HG02840 (cell line): ENCODE data around the gene EMILIN2.
A peak's percentile ranks its signal among the peaks of the same experiment; 100 is the strongest.

ENCODE experiments used
- ATAC-seq: cut with Tn5 transposase; IDR thresholded peaks from one replicate; pipeline ENCODE4 v1.9.1; 2021; ENCODE audit warnings: mild to moderate bottlenecking, moderate library complexity, moderate number of reproducible peaks; ENCODE audit not compliant: unreplicated experiment, low FRiP score

Gene EMILIN2

DNA sequence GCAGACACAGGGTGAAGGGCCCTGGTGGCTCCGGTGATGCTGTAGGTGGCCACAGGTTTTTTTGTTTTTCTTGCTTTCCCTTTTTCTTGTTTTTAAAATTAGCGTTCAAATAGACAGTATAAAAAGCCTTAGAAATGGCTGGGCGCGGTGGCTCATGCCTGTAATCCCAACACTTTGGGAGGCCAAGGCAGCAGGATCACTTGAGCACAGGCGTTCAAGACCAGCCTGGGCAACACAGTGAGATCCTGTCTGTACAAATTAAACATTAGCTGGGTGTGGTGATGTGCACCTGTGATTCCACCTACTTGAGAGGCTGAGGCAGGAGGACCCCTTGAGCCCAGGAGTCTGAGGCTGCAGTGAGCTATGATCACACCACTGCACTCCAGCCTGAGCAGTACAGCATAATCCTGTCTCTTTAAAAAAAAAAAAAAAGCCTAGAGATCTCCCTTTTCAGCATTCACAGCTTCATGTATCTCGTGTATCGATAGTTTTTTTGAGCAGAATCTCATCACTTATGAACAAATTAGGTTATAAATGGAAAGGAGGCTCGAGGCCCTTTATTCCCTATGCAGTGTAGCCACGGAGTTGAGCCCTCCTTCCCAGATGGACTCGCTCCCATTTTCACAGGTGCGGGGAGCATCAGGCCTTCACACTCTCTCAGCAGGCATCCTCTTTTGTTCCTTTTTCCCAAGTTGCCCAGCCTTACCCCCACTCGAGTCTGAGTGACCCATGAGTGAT is 50.8 kb downstream of the EMILIN2 start:
- ATAC-seq = no peak

- ATAC-seq = no peak
These were observed 51.4 kb downstream of the EMILIN2 start for GRCh38 chr18:2898186-2898640.

DNA sequence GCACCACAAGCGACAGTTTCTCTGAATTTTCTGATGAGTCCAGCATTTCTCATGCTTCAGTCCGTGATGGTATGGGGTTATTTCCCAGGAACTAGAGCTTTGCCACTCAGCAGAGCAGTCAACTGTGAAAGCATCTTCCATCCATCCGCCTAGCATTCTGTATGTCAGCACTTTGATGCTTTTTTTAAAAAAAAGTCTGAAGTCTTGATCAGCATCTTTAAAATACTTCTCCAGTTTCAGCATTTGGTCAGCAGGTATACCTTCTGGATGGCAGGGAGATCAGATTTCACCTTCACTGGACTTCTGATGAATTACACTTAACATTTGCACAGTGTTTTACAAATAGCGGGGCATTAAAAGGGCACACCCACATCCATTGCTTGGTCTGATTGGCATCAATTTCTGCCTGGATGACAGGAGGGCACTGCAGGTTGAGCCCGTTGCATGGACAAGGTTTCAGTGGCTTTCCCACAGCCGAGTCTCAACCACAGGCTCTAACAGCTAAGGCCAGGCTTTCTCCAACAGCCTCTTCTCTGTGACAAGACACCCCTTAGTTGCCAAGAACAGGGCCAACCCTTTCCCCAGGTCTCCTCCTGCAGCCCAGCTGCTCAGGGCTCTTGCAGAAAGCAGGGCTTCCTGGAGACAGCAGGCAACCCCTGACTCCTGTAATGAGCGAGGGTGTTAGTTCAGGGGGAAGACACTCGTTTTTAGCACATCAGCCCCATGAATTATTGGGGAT is 54.0 kb downstream of the EMILIN2 start:
- no peak for ATAC-seq

DNA sequence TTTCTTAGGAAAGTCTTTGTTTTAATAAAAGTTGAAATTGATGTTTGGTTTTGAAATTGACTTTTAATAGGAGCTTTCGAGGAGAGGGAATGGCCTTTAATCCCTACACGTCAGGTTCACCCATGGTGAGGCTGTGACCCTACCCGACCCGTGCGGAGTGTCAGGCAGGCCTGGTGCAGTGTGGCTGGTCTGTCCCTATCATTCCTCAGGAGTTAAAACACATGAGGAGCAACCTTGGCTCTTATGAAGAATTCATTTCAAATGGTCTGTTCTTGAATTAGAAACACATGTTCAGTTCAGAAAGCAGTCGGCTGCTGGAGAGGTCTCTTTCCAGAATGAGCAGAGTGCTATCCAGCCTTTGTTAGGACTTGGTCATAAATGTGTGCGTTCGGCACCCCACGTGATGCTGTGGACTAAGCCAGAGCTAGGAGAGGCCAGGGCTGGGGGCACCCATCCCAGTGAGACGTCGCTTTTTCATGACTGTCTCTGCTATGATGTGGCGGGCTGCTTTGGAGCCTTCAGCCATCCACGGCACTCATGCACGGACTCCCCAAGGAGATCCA is 54.7 kb downstream of the EMILIN2 start:
- ATAC-seq = no peak

DNA sequence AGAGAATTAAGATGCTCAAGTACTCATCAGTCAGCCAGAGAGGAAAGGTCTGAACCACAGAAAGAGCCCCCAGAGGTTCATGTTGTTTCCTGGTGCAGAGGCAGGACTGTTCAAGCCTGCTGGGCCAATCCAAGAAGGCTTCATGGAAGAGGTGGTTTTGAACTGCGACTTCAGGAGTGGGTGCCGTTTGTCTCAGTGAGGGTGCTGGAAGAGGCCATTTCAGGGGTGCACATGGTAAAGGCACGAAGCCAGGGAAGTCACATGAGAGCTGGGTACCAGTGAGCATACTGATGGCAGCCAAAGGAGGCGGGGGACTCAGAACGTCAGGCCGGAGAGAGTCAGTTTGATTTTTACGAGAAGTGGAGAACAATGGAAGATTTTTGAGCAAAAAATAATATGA is 55.5 kb downstream of the EMILIN2 start:
- no peak for ATAC-seq

GRCh38 chr18:2903006-2903405 is 56.2 kb downstream of the EMILIN2 start:
- ATAC-seq = no peak

DNA sequence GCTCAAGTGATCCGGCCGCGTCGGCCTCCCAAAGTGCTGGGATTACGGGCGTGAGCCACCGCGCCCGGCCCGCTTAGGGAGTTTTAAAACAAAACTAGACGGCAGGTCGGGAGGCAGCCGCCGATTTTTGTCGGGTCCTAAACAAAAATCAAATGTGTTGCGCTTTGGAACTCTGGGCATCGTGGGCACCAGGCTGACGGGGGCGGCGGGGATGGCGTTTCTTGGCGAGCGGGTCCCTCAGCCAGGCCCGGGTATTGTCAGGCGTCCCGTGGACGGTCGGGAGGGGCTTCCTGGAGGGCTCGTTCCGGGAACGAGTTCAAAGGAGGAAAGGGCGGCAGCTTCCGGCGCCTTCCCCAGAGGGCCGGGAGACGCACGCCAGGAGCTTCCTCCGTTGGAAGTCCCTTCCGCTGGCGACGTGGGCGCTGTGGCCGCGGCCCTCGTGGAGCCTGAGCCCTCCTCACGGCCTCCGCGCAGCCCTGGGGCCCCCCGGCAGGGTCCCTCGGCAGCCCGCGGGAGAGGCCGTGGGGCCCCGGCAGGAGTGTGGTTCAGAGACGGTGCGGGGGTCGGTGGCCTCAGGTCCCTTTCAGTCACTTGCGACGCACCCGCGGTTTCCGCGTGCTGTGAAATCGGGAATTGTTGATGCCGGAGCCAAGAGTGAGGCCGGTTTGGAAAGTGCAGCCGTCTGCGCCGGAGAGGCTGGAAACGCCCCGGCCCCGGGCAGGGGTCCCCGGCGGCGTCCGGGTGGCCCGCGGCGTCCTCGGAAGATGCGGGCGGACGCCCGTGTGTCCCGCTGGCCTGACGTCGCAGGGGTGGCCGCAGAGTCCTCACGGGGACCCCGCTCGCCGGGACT is 59.3 kb downstream of the EMILIN2 start:
- ATAC-seq = peak; percentile 32

GRCh38 chr18:2906704-2907549 is 60.1 kb downstream of the EMILIN2 start:
- peak; percentile 44 for ATAC-seq

- ATAC-seq = no peak
These were observed 60.8 kb downstream of the EMILIN2 start for GRCh38 chr18:2907550-2908135.

DNA sequence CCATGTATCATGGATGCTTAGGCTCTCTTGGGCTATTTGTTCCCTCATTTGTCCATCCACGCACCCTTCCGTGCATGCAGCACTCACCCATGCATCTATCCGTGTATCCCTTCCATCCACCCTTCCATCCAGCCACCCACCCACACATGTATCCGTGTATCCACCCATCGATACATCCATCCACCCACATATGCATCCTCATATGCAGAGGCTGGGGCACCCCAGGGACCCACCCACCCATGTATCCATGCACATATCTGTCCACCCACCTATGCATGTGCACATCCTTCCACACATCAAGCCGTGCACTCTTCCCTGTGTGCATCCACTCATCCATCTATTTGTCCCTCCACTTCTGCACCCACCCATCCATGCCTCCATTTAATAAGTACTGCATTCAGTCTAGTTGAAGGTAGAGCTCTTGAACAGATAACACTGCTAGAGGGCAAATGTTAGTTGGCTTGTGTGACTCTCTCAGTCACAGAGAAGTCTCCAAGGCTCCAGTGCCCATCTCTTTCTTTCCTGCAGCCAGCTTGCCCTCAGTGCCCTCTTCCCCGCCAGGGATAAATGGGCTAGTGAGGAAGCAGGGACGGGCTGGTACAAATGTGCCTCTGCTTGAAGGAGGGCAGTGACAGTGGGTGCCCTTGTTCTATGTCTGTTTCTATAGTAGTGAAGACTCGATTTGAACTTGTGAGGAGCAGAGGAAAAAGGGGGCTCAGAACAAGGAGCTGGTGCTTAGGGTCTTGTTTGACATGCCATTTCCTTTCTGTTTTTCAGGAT is 61.5 kb downstream of the EMILIN2 start:
- ATAC-seq = no peak

DNA sequence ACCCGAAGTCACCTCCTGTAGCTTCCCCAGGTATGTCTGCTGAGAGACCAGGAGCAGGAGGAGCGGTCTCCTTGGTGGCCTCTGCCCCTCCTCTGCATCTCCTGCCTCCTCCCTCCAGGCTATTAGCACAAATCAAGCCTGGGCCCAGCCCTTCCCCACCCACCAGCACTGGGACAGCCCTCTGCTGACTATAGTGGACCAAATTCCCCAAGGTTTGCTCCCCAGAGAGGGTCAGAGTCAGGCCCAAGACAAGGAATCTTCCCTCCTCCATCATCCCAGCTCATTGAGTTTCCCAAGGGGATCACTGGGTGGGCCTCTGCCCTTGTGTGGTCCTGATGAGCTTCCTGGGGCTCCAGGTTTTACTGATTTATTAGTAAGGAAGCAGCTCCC is 62.1 kb downstream of the EMILIN2 start:
- ATAC-seq = no peak

DNA sequence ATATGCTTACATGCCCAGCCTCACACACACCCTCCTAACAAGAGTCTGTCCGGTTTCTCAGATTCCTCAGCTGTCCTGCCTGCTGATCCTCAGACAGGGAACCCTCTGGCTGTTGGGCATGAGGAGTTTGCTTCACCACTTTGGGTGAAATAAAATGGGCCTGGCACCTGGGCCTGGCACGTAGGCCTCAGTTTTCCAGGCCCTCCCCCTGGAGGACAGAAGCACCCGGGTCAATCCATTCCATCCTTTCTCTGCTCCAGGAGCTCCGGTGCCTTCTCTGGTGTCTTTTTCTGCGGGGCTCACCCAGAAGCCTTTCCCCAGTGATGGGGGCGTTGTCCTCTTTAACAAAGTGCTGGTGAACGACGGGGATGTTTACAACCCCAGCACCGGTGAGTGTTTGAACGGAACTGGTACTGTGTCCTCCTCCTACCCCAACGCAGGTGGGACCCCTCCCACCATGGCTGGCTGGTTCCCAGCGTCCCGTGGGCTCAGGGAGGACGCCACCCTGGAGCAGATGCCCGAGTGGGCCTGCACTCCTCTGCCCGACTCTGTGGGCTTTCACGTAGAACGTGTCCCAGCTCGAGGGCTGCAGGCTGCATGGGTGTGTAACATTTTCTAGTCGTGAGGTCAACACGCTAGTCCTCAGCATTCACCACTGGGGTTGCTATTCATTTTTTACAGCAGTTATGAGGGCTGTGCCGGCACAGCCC is 62.8 kb downstream of the EMILIN2 start:
- ATAC-seq = no peak

DNA sequence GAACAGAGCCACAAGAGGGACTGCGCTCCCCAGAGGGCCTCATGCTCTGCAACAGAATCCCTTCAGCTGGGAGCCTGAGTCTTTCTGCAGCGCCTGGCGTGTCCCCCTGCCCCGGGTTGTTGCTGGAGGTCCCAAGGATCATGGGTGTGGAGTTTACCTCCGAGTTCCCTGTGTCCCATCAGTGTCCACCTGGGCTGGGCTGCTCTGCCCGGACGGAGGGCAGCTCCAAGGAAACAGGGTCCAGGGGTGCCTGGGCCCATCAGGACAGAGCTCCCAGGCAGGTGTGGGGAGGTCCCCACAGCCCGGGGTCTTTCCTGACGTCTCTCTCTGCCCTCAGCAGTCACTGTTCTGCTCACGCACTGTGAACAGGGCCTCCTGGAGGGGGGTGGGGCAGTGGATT is 63.5 kb downstream of the EMILIN2 start:
- no peak for ATAC-seq

- ATAC-seq = no peak
These were observed 64.1 kb downstream of the EMILIN2 start for GRCh38 chr18:2910751-2911425.

DNA sequence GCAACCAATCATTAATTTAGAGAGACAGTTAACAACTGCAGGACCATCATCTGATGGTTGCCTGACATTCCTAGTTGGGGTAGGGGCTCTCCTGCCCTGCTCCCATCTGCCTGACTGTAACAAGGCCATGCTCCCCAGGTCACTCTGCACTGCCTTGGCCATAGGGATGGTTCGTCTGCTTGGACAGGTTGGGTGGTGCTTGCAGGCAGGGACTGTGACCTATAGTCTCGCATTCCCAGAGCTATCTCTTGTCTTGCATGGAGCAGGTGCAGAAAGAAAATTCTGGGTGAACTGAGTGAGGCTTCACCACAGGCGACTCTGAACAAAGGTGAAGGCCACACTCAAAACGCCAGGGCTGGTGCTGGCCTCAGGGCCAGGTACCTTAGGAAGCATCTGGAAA is 64.7 kb downstream of the EMILIN2 start:
- no peak for ATAC-seq

DNA sequence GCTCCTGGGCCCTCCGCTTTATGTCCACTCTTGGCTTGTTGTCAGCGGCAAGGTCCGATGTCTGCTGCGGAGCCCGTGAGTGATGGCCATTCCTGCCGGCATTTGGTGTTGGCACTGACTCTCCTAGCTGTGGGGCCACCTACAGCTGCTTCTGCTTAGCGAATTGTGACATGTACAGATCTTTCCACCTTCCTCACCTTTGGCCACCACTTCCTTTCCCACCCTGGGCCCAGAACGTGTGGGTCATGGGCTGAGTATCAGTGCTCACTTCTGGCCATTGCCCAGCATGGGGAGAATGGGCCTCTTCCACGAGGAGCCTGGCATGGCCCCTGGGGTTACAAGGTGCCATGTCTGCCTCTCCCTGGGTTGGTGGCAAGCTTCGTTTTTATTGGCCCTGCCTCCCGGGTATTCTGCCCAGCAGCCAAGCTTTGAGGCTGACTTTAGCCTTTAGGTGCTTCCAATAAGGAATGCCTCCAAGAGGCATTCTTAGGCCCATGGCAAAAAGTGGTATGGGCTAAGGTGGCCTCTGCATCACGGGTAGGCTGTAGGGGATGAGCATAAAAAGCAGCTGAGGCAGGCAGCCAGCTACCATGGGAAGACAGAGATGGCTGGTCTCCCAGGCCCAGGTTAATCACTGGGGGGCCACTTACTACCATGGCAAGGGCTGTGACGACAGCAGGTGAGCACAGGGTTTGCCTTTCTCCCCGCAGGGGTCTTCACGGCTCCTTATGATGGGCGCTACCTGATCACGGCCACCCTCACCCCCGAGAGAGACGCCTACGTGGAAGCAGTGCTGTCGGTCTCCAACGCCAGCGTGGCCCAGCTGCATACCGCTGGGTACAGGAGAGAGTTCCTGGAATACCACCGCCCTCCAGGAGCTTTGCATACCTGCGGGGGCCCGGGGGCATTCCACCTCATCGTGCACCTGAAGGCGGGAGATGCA is 65.8 kb downstream of the EMILIN2 start:
- ATAC-seq = no peak
